ENCODE measurements around the gene CLK2. TPM values are rescaled to one million over a fixed set of nuclear protein-coding genes. Genes with fewer than 3 reads are reported as not detected.
"Not testable (repeated sequence)": the region's sequence is repeated elsewhere in the genome, so short reads cannot be mapped to it uniquely, and the experiment has no call there.

The CLK2 gene
- polyA plus RNA-seq, 1 donor (not counting 4 experiments of a cell fraction or from before 2014, with no cell fraction given) = 45.3 TPM

DNA sequence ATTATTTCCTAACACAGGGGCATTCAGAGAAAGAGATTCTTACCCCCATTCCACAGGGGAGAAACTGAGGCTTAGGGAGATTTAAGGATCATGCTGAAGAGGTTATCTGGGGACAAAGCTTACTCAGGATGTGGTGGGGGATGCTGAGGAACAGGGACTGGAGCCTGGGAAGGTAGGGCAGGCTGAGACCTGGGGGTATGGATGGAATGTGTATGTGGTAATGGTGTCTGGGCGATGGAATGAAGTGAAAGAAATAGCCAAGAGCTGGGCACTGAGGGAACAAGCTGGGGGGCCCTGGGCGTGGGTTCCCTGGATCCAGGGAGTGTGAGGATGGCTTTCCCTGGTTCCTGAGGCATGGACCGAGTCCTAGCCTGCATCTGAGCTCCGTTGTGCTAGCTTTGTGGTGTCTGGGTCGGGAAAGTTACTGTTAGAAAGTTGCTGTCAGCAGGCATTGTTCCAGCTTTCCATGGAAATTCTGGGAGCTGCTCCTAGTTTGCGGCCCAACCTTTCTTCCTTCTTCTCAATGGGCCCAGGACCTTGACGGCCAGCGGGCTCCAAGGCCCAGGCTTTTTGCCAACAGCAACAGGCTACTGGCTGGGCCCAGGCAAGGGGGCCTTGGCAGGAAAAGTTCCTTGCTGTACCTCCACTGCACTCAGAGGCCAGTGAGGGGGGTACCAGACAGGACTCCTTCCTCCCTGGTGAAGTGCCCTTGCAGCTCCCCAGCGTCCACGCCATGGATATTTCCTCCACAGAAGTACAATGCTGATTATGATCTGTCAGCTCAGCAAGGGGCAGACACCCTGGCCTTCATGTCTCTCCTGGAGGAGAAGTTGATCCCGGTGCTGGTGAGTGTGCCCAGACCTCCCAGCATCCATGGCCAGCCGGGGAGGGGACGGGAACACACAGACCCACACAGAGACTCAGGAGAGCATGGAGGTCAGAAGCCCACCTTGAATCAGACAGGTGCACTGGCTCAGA lies 41.0 kb downstream of the CLK2 start:
- H3K9ac ChIP-seq (ENCODE audit: control insufficient read depth, extremely low read depth, insufficient read depth, low read length); FAIRE-seq; H3K27ac ChIP-seq (ENCODE audit: control insufficient read depth, insufficient read depth, low read length): not testable (repeated sequence)

DNA sequence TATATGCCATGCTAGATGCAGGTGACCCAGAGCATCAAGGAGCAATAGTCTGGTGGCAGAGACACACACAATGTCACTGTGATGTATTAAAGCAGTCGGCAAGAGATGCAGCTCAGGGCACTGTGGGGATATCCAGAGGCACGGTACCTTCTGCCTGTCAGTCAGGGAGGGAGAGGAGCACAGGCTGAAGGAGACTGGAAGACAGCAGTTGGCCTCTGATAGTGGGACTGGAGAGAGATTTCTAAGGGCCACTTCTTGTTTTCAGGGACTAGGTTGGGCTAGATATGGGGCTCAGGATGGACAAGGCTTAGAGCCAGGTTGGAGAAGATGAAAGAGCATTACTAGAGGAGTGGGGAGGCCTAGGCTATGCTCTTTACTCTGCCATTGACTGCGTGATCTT lies 42.0 kb downstream of the CLK2 start:
- FAIRE-seq; H3K9ac ChIP-seq (ENCODE audit: control insufficient read depth, extremely low read depth, insufficient read depth, low read length); DNase-seq (ENCODE audit: low read depth, low spot score); H3K27me3 ChIP-seq (ENCODE audit: control insufficient read depth, extremely low read depth, insufficient read depth, low read length); H3K9me3 ChIP-seq (ENCODE audit: control insufficient read depth, low read depth, low read length); H3K36me3 ChIP-seq (ENCODE audit: control insufficient read depth in 2 of 2, extremely low read depth in 1 of 2, insufficient read depth in 2 of 2, low read length in 2 of 2); H3K27ac ChIP-seq (ENCODE audit: control insufficient read depth, insufficient read depth, low read length); dilution Hi-C loops (cut with MboI; ENCODE audit: extremely low pct_ligation_motif_present, low sequenced_read_pairs); H3K4me3 ChIP-seq (ENCODE audit: control insufficient read depth in 2 of 3, extremely low read depth in 1 of 3, insufficient read depth in 2 of 3, low read depth in 1 of 3, low read length in 3 of 3); H2AFZ ChIP-seq (ENCODE audit: control insufficient read depth, low read length); H4K20me1 ChIP-seq (ENCODE audit: control insufficient read depth, extremely low read depth, insufficient read depth, low read length); H3K4me2 ChIP-seq (ENCODE audit: control insufficient read depth, extremely low read depth, insufficient read depth, low read depth, low read length); H3K79me2 ChIP-seq (ENCODE audit: control insufficient read depth, insufficient read depth, low read length); H3K9me1 ChIP-seq (ENCODE audit: control insufficient read depth, extremely low read depth, insufficient read depth, low read length): not testable (repeated sequence)
- peaks cover 11% of the 10 kb centered on the region for H3K4me1 ChIP-seq (ENCODE audit: control insufficient read depth, extremely low read depth, insufficient read depth, low read length)

More for the DNA sequence above, 41.0 kb downstream of the CLK2 start:
- H3K4me2 ChIP-seq (ENCODE audit: control insufficient read depth, extremely low read depth, insufficient read depth, low read depth, low read length); H3K27me3 ChIP-seq (ENCODE audit: control insufficient read depth, extremely low read depth, insufficient read depth, low read length); H3K4me3 ChIP-seq (ENCODE audit: control insufficient read depth in 2 of 3, extremely low read depth in 1 of 3, insufficient read depth in 2 of 3, low read depth in 1 of 3, low read length in 3 of 3); H3K36me3 ChIP-seq (ENCODE audit: control insufficient read depth in 2 of 2, extremely low read depth in 1 of 2, insufficient read depth in 2 of 2, low read length in 2 of 2); H4K20me1 ChIP-seq (ENCODE audit: control insufficient read depth, extremely low read depth, insufficient read depth, low read length); H3K9me1 ChIP-seq (ENCODE audit: control insufficient read depth, extremely low read depth, insufficient read depth, low read length); H3K79me2 ChIP-seq (ENCODE audit: control insufficient read depth, insufficient read depth, low read length); H3K4me1 ChIP-seq (ENCODE audit: control insufficient read depth, extremely low read depth, insufficient read depth, low read length); H2AFZ ChIP-seq (ENCODE audit: control insufficient read depth, low read length); DNase-seq (ENCODE audit: low read depth, low spot score); H3K9me3 ChIP-seq (ENCODE audit: control insufficient read depth, low read depth, low read length); dilution Hi-C loops (cut with MboI; ENCODE audit: extremely low pct_ligation_motif_present, low sequenced_read_pairs): not testable (repeated sequence)

DNA sequence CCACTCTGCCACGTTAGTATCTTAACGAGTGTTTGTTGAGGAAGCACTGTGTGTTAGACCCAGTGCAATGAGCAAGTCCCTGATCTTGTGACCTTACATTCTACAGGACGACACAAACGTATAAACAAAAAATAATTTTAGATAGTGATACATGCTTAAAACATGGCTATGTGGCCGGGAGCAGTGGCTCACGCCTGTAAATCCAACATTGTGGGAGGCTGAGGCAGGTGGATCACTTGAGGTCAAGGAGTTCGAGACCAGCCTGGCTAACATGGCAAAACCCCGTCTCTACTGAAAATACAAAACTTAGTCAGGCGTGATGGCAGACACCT lies 45.2 kb downstream of the CLK2 start:
- Histone ChIP-seq H3K79me2 (ENCODE audit: control insufficient read depth, insufficient read depth, low read length) (peaks cover 13% of the 10 kb centered on the region), H3K9ac (ENCODE audit: control insufficient read depth, extremely low read depth, insufficient read depth, low read length) (peak overlapping the region; percentile 80), H2AFZ (ENCODE audit: control insufficient read depth, low read length) (peak overlapping the region; percentile 98), H3K9me3 (ENCODE audit: control insufficient read depth, low read depth, low read length) (no peaks in the 10 kb centered on the region), H3K27me3 (ENCODE audit: control insufficient read depth, extremely low read depth, insufficient read depth, low read length) (no peaks in the 10 kb centered on the region), H3K36me3 (ENCODE audit: control insufficient read depth in 2 of 2, extremely low read depth in 1 of 2, insufficient read depth in 2 of 2, low read length in 2 of 2) (no peaks in the 10 kb centered on the region), H3K4me2 (ENCODE audit: control insufficient read depth, extremely low read depth, insufficient read depth, low read depth, low read length) (peak overlapping the region; percentile 87), H3K9me1 (ENCODE audit: control insufficient read depth, extremely low read depth, insufficient read depth, low read length) (peaks cover 3% of the 10 kb centered on the region), H3K27ac (ENCODE audit: control insufficient read depth, insufficient read depth, low read length) (peak overlapping the region; percentile 87), H3K4me1 (ENCODE audit: control insufficient read depth, extremely low read depth, insufficient read depth, low read length) (peaks cover 37% of the 10 kb centered on the region), H4K20me1 (ENCODE audit: control insufficient read depth, extremely low read depth, insufficient read depth, low read length) (no peaks in the 10 kb centered on the region), H3K4me3 (ENCODE audit: control insufficient read depth in 2 of 3, extremely low read depth in 1 of 3, insufficient read depth in 2 of 3, low read depth in 1 of 3, low read length in 3 of 3) (peak overlapping the region in 2 of 3 experiments; percentile 78 to 94)
- TF ChIP-seq EZH2 (IDR thresholded peaks at IDR 0.05; ENCODE audit: low read length) = no peak
- TF ChIP-seq, protein P1, sequence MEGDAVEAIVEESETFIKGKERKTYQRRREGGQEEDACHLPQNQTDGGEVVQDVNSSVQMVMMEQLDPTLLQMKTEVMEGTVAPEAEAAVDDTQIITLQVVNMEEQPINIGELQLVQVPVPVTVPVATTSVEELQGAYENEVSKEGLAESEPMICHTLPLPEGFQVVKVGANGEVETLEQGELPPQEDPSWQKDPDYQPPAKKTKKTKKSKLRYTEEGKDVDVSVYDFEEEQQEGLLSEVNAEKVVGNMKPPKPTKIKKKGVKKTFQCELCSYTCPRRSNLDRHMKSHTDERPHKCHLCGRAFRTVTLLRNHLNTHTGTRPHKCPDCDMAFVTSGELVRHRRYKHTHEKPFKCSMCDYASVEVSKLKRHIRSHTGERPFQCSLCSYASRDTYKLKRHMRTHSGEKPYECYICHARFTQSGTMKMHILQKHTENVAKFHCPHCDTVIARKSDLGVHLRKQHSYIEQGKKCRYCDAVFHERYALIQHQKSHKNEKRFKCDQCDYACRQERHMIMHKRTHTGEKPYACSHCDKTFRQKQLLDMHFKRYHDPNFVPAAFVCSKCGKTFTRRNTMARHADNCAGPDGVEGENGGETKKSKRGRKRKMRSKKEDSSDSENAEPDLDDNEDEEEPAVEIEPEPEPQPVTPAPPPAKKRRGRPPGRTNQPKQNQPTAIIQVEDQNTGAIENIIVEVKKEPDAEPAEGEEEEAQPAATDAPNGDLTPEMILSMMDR (optimal IDR thresholded peaks at IDR 0.05 in 1 of 3, IDR thresholded peaks at IDR 0.05 in 1 of 3, conservative IDR thresholded peaks at IDR 0.05 in 1 of 3; ENCODE audit: extremely low read depth in 1 of 3, insufficient read depth in 2 of 3, low read length in 3 of 3) = no peak
- dilution Hi-C loops (cut with MboI; ENCODE audit: extremely low pct_ligation_motif_present, low sequenced_read_pairs) = no loop called here
- FAIRE-seq = no peak
- DNase-seq (ENCODE audit: low read depth, low spot score) = no peak
